Measurements from ENCODE around the gene SIRPA. TPM values are rescaled to one million over a fixed set of nuclear protein-coding genes. Genes with fewer than 3 reads are reported as not detected.

Gene SIRPA
- total RNA-seq, 1 donor from 2014 or later = 15.1 TPM

Other genes with a start within 250 kb of the SIRPA start
- 0.60 TPM for gene SIRPG, start 237.6 kb upstream of the SIRPA start, total RNA-seq
- not detected for gene PDYN, start 98.7 kb downstream of the SIRPA start, total RNA-seq
- 19.1 TPM for gene STK35, start 206.4 kb downstream of the SIRPA start, total RNA-seq